GM23338 (cell line): ENCODE data around the gene EXOC2. TPM values are rescaled to one million over a fixed set of nuclear protein-coding genes. Genes with fewer than 3 reads are reported as not detected.

Source experiments
- ATAC-seq: fragments of 200-7000 bp; cut with Tn5 transposase; 3 replicates; pipeline ENCODE4 v1.9.1; 2020
- DNase-seq: peaks from one replicate; pipeline ENCODE4 v3.0.0-alpha.2; 2015; ENCODE audit warnings: low spot score
- H2AFZ ChIP-seq: fragments of 200-600 bp; sonication (generic); 2 replicates; pipeline ENCODE4 v1.8.0; 2016; ENCODE audit warnings: antibody characterized with exemption, mild to moderate bottlenecking, moderate library complexity
- H3F3A ChIP-seq: fragments of 200-600 bp; sonication (generic); replicated peaks from 2 replicates; pipeline ENCODE4 v1.8.0; 2017; ENCODE audit warnings: antibody characterized with exemption, mixed run types, low read depth
- H3K27ac ChIP-seq: fragments of 200-600 bp; sonication (generic); 2 replicates; pipeline ENCODE4 v1.6.1; 2016; ENCODE audit warnings: low read depth
- H3K27me3 ChIP-seq: fragments of 200-600 bp; sonication (generic); 2 replicates; pipeline ENCODE4 v1.8.0; 2016; ENCODE audit warnings: mild to moderate bottlenecking, mixed run types, moderate library complexity; ENCODE audit not compliant: insufficient read depth
- H3K36me3 ChIP-seq: fragments of 200-600 bp; sonication (generic); 2 replicates; pipeline ENCODE4 v1.8.0; 2016; ENCODE audit warnings: mild to moderate bottlenecking; ENCODE audit not compliant: insufficient read depth
- H3K4me1 ChIP-seq: fragments of 200-600 bp; sonication (generic); 2 replicates; pipeline ENCODE4 v1.8.0; 2016; ENCODE audit warnings: mild to moderate bottlenecking, moderate library complexity; ENCODE audit not compliant: insufficient read depth
- H3K4me2 ChIP-seq: fragments of 200-600 bp; sonication (generic); 2 replicates; pipeline ENCODE4 v1.7.1; 2017; ENCODE audit warnings: mixed run types
- H3K4me3 ChIP-seq: fragments of 200-600 bp; sonication (generic); 2 replicates; pipeline ENCODE4 v1.6.1; 2016; ENCODE audit warnings: mixed run types
- H3K79me2 ChIP-seq: fragments of 200-600 bp; sonication (generic); replicated peaks from 2 replicates; pipeline ENCODE4 v1.8.0; 2017; ENCODE audit warnings: mild to moderate bottlenecking; ENCODE audit not compliant: insufficient read depth
- H3K9me2 ChIP-seq: fragments of 200-600 bp; sonication (generic); 2 replicates; pipeline ENCODE4 v1.8.0; 2017; ENCODE audit not compliant: insufficient read depth
- H4K20me1 ChIP-seq: fragments of 200-600 bp; sonication (generic); replicated peaks from 2 replicates; pipeline ENCODE4 v1.8.0; 2017; ENCODE audit warnings: mild to moderate bottlenecking; ENCODE audit not compliant: insufficient read depth
- H3K27ac Mint-ChIP-seq: 2 replicates; pipeline ENCODE4 v1.8.0; 2020; ENCODE audit warnings: inconsistent platforms, mild to moderate bottlenecking, moderate library complexity, mixed read lengths
- H3K27me3 Mint-ChIP-seq: 3 replicates; pipeline ENCODE4 v1.8.0; 2022; ENCODE audit warnings: low read depth, mild to moderate bottlenecking, moderate library complexity, mixed read lengths, inconsistent platforms; ENCODE audit not compliant: insufficient read depth, poor library complexity
- H3K36me3 Mint-ChIP-seq: 3 replicates; pipeline ENCODE4 v1.8.0; 2021; ENCODE audit warnings: low read depth, mild to moderate bottlenecking, inconsistent platforms, moderate library complexity, mixed read lengths
- H3K4me1 Mint-ChIP-seq: 3 replicates; pipeline ENCODE4 v1.8.0; 2020; ENCODE audit warnings: mild to moderate bottlenecking, inconsistent platforms, mixed read lengths
- H3K4me3 Mint-ChIP-seq: 3 replicates; pipeline ENCODE4 v1.8.0; 2021; ENCODE audit warnings: moderate library complexity, mild to moderate bottlenecking, inconsistent platforms, mixed read lengths
- H3K9me3 Mint-ChIP-seq: 3 replicates; pipeline ENCODE4 v1.8.0; 2020; ENCODE audit warnings: moderate library complexity, mild to moderate bottlenecking, inconsistent platforms, mixed read lengths
- CREB1 ChIP-seq: fragments of 250-450 bp; sonication (Bioruptor Pico); IDR thresholded peaks from 2 replicates; pipeline ENCODE4 v1.5.0; 2020; ENCODE audit warnings: low read depth, mild to moderate bottlenecking, moderate library complexity
- EZH2 ChIP-seq: fragments of 200-600 bp; sonication (generic); IDR thresholded peaks from one replicate; pipeline ENCODE4 v1.8.0; 2017; ENCODE audit warnings: antibody characterized with exemption, mild to moderate bottlenecking, low read depth; ENCODE audit not compliant: unreplicated experiment
- EZH2phosphoT487 ChIP-seq: fragments of 200-600 bp; sonication (generic); IDR thresholded peaks from one replicate; pipeline ENCODE4 v1.8.1; 2018; ENCODE audit warnings: antibody characterized with exemption; ENCODE audit not compliant: unreplicated experiment
- JUNB ChIP-seq: IDR thresholded peaks from one replicate; pipeline ENCODE4 v1.6.1; 2016; ENCODE audit warnings: antibody characterized with exemption; ENCODE audit not compliant: unreplicated experiment
- NANOG ChIP-seq: IDR thresholded peaks from 2 replicates; pipeline ENCODE4 v1.6.1; 2016; ENCODE audit warnings: antibody characterized with exemption, borderline replicate concordance
- POLR2AphosphoS5 ChIP-seq: IDR thresholded peaks from 2 replicates; pipeline ENCODE4 v1.6.1; 2016; ENCODE audit warnings: antibody characterized with exemption, low read depth
- STAT1 ChIP-seq: IDR thresholded peaks from one replicate; pipeline ENCODE4 v1.6.1; 2016; ENCODE audit warnings: antibody characterized with exemption; ENCODE audit not compliant: unreplicated experiment
- ZNF114 ChIP-seq: fragments of 250-450 bp; sonication (Bioruptor Pico); IDR thresholded peaks from 2 replicates; pipeline ENCODE4 v1.5.0; 2020; ENCODE audit warnings: mild to moderate bottlenecking, moderate library complexity
- ZNF331 ChIP-seq: fragments of 250-450 bp; sonication (Bioruptor Pico); IDR thresholded peaks from 2 replicates; pipeline ENCODE4 v1.5.0; 2020; ENCODE audit warnings: low read depth, mild to moderate bottlenecking, moderate library complexity
- polyA plus RNA-seq: library from polyadenylated mRNA; unstranded; fragments of >200 nt; fragmentation: Nextera tagmentation; extraction: Ambion mirVana; gene quantifications from 2 replicates; pipeline ENCODE4 v1.2.1, GENCODE V29; 2016
- total RNA-seq: library from RNA; depleted of rRNA; stranded (reverse); fragments of >200 nt; shearing (Covaris generic); gene quantifications from 2 replicates; pipeline ENCODE4 v1.2.3, GENCODE V29; 2014
- TF ChIP-seq, protein P1 (sequence below): fragments of 250-450 bp; sonication (Bioruptor Pico); IDR thresholded peaks from 2 replicates; pipeline ENCODE4 v1.5.0; 2020; ENCODE audit warnings: mild to moderate bottlenecking, moderate library complexity
- TF ChIP-seq, protein P2 (sequence below): IDR thresholded peaks from one replicate; pipeline ENCODE4 v1.6.1; 2018; ENCODE audit warnings: antibody characterized with exemption; ENCODE audit not compliant: unreplicated experiment
- TF ChIP-seq, protein P3 (sequence below): IDR thresholded peaks from 2 replicates; pipeline ENCODE4 v1.6.1; 2016; ENCODE audit warnings: antibody characterized with exemption
- TF ChIP-seq, protein P4 (sequence below), 2 experiments: fragments of 200-600 bp in 1 of 2; sonication (generic) in 1 of 2; conservative IDR thresholded peaks; 2 replicates each; pipeline versions ENCODE4 v1.5.1 to v1.6.1; 2016 to 2017; ENCODE audit warnings: antibody characterized with exemption in 2 of 2, low read depth in 2 of 2, mild to moderate bottlenecking in 2 of 2, moderate library complexity in 1 of 2

The EXOC2 gene
- total and polyA plus RNA-seq, 2 experiments from 2014 or later: 28.7 to 93.6 TPM

DNA sequence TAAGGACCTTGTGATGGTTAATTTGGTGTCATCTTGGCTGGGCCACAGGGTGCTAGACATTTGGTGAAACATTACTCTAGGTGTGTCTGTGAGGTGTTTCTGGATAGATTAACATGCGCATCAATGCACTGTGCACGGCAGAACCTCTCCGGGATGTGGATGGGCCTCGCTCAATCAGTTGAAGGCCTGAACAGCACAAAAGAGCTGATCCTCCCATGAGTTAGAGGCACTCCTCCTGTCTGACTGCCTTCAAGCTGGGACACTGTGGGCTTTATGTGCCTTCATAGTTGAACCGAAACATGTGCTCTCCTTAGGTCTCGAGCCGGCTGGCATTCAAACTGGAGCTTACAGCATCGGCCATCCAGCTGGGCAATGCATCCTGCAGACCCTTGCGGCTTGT, 124.9 kb downstream of the EXOC2 start:
- no peaks in the 10 kb centered on the region for H3K9me3 Mint-ChIP-seq
- H2AFZ ChIP-seq: no peak overlapping the region
- no peaks in the 10 kb centered on the region for H3K4me1 ChIP-seq
- H3K36me3 ChIP-seq: peaks cover 24% of the 10 kb centered on the region; the same call in 1 of the 2 replicates
- H3K4me2 ChIP-seq: no peak overlapping the region
- no peak overlapping the region for H3K27ac Mint-ChIP-seq
- H3K27me3 Mint-ChIP-seq: no peaks in the 10 kb centered on the region
- no peak overlapping the region for H3K4me3 ChIP-seq
- no peak overlapping the region for H3K4me3 Mint-ChIP-seq
- TF ChIP-seq ZNF114 (CRISPR knock-in tag) (no peak), STAT1 (no peak), EZH2 (no peak), CREB1 (no peak), ZNF331 (CRISPR knock-in tag) (no peak), JUNB (no peak), POLR2AphosphoS5 (no peak), NANOG (no peak), EZH2phosphoT487 (no peak)
- TF ChIP-seq, protein P1, sequence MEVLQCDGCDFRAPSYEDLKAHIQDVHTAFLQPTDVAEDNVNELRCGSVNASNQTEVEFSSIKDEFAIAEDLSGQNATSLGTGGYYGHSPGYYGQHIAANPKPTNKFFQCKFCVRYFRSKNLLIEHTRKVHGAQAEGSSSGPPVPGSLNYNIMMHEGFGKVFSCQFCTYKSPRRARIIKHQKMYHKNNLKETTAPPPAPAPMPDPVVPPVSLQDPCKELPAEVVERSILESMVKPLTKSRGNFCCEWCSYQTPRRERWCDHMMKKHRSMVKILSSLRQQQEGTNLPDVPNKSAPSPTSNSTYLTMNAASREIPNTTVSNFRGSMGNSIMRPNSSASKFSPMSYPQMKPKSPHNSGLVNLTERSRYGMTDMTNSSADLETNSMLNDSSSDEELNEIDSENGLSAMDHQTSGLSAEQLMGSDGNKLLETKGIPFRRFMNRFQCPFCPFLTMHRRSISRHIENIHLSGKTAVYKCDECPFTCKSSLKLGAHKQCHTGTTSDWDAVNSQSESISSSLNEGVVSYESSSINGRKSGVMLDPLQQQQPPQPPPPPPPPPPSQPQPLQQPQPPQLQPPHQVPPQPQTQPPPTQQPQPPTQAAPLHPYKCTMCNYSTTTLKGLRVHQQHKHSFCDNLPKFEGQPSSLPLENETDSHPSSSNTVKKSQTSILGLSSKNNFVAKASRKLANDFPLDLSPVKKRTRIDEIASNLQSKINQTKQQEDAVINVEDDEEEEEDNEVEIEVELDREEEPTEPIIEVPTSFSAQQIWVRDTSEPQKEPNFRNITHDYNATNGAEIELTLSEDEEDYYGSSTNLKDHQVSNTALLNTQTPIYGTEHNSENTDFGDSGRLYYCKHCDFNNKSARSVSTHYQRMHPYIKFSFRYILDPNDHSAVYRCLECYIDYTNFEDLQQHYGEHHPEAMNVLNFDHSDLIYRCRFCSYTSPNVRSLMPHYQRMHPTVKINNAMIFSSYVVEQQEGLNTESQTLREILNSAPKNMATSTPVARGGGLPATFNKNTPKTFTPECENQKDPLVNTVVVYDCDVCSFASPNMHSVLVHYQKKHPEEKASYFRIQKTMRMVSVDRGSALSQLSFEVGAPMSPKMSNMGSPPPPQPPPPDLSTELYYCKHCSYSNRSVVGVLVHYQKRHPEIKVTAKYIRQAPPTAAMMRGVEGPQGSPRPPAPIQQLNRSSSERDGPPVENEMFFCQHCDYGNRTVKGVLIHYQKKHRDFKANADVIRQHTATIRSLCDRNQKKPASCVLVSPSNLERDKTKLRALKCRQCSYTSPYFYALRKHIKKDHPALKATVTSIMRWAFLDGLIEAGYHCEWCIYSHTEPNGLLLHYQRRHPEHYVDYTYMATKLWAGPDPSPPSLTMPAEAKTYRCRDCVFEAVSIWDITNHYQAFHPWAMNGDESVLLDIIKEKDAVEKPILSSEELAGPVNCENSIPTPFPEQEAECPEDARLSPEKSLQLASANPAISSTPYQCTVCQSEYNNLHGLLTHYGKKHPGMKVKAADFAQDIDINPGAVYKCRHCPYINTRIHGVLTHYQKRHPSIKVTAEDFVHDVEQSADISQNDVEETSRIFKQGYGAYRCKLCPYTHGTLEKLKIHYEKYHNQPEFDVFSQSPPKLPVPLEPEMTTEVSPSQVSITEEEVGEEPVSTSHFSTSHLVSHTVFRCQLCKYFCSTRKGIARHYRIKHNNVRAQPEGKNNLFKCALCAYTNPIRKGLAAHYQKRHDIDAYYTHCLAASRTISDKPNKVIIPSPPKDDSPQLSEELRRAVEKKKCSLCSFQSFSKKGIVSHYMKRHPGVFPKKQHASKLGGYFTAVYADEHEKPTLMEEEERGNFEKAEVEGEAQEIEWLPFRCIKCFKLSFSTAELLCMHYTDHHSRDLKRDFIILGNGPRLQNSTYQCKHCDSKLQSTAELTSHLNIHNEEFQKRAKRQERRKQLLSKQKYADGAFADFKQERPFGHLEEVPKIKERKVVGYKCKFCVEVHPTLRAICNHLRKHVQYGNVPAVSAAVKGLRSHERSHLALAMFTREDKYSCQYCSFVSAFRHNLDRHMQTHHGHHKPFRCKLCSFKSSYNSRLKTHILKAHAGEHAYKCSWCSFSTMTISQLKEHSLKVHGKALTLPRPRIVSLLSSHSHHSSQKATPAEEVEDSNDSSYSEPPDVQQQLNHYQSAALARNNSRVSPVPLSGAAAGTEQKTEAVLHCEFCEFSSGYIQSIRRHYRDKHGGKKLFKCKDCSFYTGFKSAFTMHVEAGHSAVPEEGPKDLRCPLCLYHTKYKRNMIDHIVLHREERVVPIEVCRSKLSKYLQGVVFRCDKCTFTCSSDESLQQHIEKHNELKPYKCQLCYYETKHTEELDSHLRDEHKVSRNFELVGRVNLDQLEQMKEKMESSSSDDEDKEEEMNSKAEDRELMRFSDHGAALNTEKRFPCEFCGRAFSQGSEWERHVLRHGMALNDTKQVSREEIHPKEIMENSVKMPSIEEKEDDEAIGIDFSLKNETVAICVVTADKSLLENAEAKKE (CRISPR knock-in tag): no peak
- TF ChIP-seq, protein P2, sequence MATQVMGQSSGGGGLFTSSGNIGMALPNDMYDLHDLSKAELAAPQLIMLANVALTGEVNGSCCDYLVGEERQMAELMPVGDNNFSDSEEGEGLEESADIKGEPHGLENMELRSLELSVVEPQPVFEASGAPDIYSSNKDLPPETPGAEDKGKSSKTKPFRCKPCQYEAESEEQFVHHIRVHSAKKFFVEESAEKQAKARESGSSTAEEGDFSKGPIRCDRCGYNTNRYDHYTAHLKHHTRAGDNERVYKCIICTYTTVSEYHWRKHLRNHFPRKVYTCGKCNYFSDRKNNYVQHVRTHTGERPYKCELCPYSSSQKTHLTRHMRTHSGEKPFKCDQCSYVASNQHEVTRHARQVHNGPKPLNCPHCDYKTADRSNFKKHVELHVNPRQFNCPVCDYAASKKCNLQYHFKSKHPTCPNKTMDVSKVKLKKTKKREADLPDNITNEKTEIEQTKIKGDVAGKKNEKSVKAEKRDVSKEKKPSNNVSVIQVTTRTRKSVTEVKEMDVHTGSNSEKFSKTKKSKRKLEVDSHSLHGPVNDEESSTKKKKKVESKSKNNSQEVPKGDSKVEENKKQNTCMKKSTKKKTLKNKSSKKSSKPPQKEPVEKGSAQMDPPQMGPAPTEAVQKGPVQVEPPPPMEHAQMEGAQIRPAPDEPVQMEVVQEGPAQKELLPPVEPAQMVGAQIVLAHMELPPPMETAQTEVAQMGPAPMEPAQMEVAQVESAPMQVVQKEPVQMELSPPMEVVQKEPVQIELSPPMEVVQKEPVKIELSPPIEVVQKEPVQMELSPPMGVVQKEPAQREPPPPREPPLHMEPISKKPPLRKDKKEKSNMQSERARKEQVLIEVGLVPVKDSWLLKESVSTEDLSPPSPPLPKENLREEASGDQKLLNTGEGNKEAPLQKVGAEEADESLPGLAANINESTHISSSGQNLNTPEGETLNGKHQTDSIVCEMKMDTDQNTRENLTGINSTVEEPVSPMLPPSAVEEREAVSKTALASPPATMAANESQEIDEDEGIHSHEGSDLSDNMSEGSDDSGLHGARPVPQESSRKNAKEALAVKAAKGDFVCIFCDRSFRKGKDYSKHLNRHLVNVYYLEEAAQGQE: no peak
- TF ChIP-seq, protein P3, sequence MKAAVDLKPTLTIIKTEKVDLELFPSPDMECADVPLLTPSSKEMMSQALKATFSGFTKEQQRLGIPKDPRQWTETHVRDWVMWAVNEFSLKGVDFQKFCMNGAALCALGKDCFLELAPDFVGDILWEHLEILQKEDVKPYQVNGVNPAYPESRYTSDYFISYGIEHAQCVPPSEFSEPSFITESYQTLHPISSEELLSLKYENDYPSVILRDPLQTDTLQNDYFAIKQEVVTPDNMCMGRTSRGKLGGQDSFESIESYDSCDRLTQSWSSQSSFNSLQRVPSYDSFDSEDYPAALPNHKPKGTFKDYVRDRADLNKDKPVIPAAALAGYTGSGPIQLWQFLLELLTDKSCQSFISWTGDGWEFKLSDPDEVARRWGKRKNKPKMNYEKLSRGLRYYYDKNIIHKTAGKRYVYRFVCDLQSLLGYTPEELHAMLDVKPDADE: no peak
- TF ChIP-seq, protein P4, sequence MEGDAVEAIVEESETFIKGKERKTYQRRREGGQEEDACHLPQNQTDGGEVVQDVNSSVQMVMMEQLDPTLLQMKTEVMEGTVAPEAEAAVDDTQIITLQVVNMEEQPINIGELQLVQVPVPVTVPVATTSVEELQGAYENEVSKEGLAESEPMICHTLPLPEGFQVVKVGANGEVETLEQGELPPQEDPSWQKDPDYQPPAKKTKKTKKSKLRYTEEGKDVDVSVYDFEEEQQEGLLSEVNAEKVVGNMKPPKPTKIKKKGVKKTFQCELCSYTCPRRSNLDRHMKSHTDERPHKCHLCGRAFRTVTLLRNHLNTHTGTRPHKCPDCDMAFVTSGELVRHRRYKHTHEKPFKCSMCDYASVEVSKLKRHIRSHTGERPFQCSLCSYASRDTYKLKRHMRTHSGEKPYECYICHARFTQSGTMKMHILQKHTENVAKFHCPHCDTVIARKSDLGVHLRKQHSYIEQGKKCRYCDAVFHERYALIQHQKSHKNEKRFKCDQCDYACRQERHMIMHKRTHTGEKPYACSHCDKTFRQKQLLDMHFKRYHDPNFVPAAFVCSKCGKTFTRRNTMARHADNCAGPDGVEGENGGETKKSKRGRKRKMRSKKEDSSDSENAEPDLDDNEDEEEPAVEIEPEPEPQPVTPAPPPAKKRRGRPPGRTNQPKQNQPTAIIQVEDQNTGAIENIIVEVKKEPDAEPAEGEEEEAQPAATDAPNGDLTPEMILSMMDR (conservative IDR thresholded peaks at IDR 0.05; ENCODE audit: low read depth in 2 of 2): no peak
- ATAC-seq (no peak), DNase-seq (no peak)
- H3K27ac ChIP-seq: no peak overlapping the region
- no peaks in the 10 kb centered on the region for H3K9me2 ChIP-seq
- no peaks in the 10 kb centered on the region for H3F3A ChIP-seq
- H3K27me3 ChIP-seq: no peaks in the 10 kb centered on the region
- peaks cover 40% of the 10 kb centered on the region for H3K36me3 Mint-ChIP-seq
- H4K20me1 ChIP-seq: no peaks in the 10 kb centered on the region; the same call in 1 of the 2 replicates
- no peaks in the 10 kb centered on the region for H3K4me1 Mint-ChIP-seq
- H3K79me2 ChIP-seq: no peaks in the 10 kb centered on the region
